ENCODE measurements around the gene ZP4.
"Not testable (repeated sequence)": the region's sequence is repeated elsewhere in the genome, so short reads cannot be mapped to it uniquely, and the experiment has no call there.

The ZP4 gene

GRCh38 chr1:237873487-237874211 lies 17.1 kb downstream of the ZP4 start:
- no peak for DNase-seq

- no peak for DNase-seq
Measured at GRCh38 chr1:237868817-237869600, 21.7 kb downstream of the ZP4 start.

DNA sequence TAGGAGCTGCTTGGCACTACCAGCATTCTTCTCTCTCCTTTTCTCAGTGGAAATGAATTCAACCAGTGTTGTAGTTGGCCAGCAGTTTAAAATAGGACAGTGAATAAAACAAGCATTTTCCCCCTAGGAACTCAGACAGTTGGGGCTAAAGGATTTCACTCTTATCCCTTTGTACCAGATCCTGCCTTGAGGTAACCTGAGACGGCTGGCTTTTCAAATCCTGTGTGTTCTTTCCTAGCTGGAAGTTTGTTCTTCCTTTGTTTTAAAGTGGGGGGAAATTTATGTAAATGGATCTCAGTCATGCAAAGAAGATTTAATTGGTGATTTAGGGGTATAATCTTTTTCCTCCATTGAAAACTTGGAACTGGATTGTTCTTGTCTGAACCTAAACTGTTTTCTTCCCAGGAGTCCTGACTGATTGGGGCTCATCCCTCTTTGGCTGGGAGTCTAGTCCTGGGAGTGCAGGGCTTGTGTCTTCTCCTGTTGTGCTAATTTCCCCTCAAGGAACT lies 23.3 kb downstream of the ZP4 start:
- no peak for DNase-seq

DNA sequence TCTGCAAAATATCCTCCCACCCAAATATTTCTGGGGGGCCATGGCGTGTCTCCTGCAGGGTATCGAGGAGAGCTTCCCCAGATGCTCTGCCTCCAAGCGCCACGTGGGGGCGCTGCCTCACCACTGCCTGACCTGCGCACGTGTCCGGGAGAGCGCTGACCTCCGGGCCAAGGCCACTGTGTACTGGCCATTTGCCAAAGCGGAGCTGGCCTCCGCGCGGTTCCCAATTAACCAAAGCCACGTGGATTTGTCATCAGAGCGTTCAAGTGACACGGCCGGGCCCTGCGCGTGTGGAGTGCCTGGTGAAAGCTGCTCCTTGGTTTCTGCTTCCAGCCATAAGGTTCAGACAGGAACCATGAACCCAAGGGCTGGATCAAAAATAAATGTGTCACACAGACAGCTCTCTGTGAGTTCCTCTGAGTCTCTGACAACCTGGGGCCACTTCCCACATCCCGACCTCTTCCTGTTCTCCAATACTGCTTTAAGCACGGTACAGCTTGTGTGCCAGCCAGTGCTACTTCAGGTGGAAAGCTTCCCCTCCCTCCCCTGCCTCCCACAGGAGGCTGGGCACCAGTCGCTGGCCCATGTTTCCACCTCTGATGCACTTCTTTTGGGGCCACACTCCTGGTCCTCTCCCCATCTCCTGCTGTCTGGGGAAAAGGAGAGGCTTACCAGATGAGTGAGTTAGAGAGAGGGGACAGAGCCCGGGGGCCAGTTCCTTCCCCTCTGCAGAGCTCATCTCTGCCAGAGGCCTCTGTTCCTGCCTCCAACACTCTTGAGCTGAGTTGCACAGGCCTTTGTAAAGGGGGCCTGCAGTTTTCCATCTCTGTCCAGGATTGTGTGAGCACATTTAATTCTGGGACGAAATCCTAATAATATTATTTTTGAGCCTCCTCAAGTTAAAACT lies 26.1 kb downstream of the ZP4 start:
- no peak for DNase-seq

DNA sequence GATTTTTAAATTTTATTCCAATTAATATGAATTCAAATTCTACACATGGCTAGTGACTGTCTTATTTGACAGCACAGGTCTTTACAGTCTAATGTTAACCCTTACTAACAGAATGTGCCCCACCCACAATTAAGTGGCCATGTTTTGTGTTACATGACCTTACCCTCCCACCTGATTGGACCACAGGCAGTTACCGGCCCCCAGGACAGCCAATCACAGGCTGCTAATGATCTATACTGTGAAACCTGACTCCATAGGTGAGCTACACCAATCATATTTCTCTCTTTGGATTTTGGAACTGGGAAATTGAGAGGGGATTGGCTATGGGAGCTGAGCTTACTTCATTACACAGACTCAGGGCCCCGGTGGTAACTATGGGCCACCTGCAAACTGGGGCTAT lies 27.5 kb downstream of the ZP4 start:
- no peak for DNase-seq

DNA sequence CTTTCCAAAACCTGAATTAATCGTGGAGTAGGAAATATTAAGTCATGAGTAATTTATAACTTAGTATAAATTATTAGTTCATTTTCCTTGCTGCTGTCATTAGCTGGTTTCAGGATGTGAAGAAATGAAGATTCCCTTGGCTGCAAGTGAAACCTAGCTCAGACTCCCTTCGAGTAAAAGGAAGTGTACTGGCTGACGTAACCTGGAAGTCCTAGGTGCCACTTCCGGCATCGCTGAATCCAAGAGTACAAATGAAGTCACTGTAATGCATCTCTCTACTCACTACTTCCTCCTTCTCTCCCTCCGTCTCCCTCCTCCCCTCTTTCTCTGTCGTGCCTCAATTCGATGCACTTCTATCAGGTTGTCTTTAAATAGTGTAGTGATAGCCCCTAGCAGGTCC lies 28.8 kb downstream of the ZP4 start:
- no peak for DNase-seq

DNA sequence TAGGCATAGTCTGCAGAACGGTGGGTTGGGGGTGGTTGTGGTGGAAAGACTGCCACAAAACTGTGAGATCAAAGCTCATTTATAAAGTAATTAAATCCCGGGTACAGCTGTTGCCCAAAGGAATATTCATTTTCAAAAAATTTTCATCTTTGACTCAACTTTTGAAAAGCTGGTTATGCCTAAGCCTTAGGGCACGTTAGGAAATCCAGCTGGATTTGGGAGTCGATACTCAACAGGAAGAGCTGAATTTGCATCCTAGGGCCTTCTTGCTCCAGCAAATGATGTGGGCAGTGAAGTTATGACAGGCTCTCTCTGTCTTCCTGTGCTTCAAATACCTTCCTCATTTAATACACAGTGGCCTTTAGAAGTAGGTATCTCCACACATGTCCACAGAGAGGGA lies 31.7 kb downstream of the ZP4 start:
- no peak for DNase-seq

GRCh38 chr1:237857455-237857854 lies 33.3 kb downstream of the ZP4 start:
- DNase-seq = no peak

DNA sequence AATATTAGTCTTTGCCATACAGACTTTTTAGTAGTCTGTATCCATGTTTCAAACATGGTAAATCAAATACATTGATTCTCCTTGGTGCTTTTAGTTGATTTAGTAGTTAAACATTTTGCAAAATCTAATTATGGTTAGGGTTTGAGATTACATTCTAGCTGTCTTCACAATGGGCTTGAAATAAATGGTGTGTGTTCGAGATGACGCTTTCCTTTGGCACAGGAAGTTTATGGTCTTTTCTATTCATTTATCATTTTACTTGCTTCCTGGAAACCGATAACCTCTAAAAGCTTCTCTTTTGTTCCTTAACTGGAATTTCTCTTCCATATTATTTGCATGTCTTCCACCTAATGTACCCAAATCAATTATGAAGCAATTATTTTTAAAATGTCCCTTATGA lies 38.4 kb downstream of the ZP4 start:
- no peak for DNase-seq

- DNase-seq = no peak
Measured at GRCh38 chr1:237851210-237851845, 39.4 kb downstream of the ZP4 start.

DNA sequence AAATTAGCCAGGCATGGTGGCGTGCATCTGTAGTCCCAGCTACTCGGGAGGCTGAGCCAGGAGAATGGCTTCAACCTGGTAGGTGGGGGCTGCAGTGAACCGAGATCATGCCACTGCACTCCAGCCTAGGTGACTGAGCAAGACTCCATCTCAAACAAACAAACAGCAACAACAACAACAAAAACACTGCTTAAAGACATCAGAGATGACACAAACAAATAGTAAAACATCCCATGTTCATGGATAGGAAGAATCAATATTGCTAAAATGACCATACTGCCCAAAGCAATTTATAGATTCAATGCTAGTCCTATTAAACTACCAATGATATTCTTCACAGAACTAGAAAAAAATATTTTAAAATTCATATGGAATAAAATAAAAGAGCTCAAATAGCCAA lies 47.2 kb downstream of the ZP4 start:
- DNase-seq = not testable (repeated sequence)

DNA sequence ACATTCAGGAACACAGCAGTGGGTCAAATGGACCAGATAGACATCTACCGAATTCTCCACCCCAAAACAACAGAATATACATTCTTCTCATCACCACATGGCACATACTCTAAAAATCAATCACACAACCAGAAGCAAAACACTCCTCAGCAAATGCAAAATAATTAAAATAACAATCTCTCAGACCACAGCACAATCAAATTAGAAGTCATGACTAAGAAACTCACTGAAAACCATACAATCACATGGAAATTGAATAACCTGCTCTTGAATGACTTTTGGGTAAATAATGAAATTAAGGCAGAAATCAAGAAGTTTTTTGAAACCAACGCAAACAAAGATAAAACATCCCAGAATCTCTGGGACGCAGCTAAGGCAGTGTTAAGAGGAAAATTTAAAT lies 49.2 kb downstream of the ZP4 start:
- no peak for DNase-seq

- DNase-seq = no peak
Measured at GRCh38 chr1:237838904-237839534, 51.7 kb downstream of the ZP4 start.

GRCh38 chr1:237838320-237838719 lies 52.4 kb downstream of the ZP4 start:
- DNase-seq = no peak

GRCh38 chr1:237834461-237834860 lies 56.3 kb downstream of the ZP4 start:
- DNase-seq = no peak

DNA sequence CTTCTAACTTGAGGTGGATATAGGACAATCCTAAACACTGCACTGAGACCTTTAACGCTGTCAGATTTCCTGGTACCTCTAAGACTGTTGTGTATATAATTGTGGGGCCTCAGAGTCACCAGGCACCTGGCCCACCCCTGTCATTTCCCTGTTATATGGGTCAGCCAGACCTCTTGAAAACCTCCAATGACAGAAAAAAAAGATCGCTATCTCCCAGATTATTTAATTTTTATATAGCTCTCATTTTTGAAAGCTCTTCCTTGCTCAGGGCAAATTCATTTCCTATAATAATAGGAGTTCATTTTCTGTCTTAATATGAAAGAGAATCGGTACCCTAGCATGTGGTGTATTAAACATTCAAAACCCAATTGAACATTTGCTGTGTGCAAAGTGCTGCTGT lies 56.7 kb downstream of the ZP4 start:
- DNase-seq = no peak

DNA sequence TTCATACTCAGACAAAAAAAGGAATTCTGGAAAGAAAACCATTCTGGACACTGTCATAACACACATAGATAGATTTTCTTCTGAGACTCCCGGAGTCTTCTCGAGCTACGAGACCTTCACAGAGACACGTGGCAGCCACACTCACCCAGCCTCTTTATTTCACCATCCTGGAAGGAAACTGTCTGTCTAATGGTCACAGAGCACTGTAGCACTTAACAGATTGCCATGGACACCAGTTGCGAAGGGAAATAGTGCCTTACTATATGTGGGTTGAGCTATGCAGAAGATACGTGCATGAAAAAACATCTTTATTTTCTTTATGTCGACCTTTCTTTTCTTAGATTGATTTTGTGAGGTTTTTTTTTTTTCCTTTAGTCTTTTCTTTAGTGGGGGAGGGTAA lies 57.9 kb downstream of the ZP4 start:
- no peak for DNase-seq

Data from activated CD8-positive, alpha-beta memory T cell treated with anti-CD3 and anti-CD28 coated beads for 24 hours (primary cell).